Measurements from ENCODE around the gene SARS1. TPM values are rescaled to one million over a fixed set of nuclear protein-coding genes. Genes with fewer than 3 reads are reported as not detected.

Gene SARS1
- total and polyA plus RNA-seq, 2 donors (not counting 1 experiment from before 2014, with no cell fraction given): 237 to 437 TPM

GRCh38 chr1:109247401-109248365 lies 34.0 kb downstream of the SARS1 start:
- no peaks in the 10 kb centered on the region for H3K4me1 ChIP-seq (ENCODE audit: control insufficient read depth, extremely low read depth, insufficient read depth, low read length)
- H3K79me2 ChIP-seq (ENCODE audit: control insufficient read depth, insufficient read depth, low read length): no peaks in the 10 kb centered on the region
- H3K9me3 ChIP-seq (ENCODE audit: control insufficient read depth, insufficient read depth, low read depth, low read length): no peaks in the 10 kb centered on the region
- no peak overlapping the region for H3K4me3 ChIP-seq (replicated peaks in 1 of 4; ENCODE audit: control extremely low read depth in 1 of 4, insufficient read depth in 1 of 4, low read depth in 3 of 4, low read length in 4 of 4)
- no peak for DNase-seq (ENCODE audit: low read depth in 2 of 2)
- no peaks in the 10 kb centered on the region for H3K36me3 ChIP-seq (ENCODE audit: control insufficient read depth, insufficient read depth, low read length)
- H2AFZ ChIP-seq (ENCODE audit: low read length): no peak overlapping the region
- no peak overlapping the region for H3K27ac ChIP-seq (ENCODE audit: insufficient read depth, low read length)
- no peak overlapping the region for H3K4me2 ChIP-seq (ENCODE audit: extremely low read depth, insufficient read depth, low read length)
- peaks cover 2% of the 10 kb centered on the region for H3K27me3 ChIP-seq (ENCODE audit: control insufficient read depth, insufficient read depth, low read length)
- no peaks in the 10 kb centered on the region for H4K20me1 ChIP-seq (ENCODE audit: control insufficient read depth, extremely low read depth, insufficient read depth, low read length)
- TF ChIP-seq, protein P1, sequence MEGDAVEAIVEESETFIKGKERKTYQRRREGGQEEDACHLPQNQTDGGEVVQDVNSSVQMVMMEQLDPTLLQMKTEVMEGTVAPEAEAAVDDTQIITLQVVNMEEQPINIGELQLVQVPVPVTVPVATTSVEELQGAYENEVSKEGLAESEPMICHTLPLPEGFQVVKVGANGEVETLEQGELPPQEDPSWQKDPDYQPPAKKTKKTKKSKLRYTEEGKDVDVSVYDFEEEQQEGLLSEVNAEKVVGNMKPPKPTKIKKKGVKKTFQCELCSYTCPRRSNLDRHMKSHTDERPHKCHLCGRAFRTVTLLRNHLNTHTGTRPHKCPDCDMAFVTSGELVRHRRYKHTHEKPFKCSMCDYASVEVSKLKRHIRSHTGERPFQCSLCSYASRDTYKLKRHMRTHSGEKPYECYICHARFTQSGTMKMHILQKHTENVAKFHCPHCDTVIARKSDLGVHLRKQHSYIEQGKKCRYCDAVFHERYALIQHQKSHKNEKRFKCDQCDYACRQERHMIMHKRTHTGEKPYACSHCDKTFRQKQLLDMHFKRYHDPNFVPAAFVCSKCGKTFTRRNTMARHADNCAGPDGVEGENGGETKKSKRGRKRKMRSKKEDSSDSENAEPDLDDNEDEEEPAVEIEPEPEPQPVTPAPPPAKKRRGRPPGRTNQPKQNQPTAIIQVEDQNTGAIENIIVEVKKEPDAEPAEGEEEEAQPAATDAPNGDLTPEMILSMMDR (conservative IDR thresholded peaks at IDR 0.05 in 1 of 2, IDR thresholded peaks at IDR 0.05 in 1 of 2; ENCODE audit: low read depth in 1 of 2, low read length in 2 of 2): no peak
- TF ChIP-seq EZH2 (IDR thresholded peaks at IDR 0.05; ENCODE audit: low read length, missing control alignments): no peak
- H3K9ac ChIP-seq (ENCODE audit: insufficient read depth, low read length): no peak overlapping the region

DNA sequence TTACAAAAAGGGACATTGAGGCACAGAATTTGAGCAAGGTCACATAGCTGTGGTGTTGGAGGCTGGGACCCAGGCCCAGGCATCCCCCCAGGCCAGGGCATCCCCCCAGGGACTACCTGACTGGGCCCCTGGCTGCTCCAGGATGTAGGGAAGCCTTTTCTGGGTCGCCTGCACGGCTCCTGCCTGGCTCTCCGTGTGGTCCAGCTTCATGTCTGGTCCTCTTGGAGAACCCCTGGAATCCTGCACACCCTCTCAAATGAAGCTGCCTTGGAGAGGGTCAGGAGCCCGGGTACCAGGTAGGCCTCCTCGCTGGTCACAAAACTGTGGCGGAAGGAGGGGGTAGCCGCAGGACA lies 34.7 kb downstream of the SARS1 start:
- no peak for DNase-seq (ENCODE audit: low read depth in 2 of 2)
- no peaks in the 10 kb centered on the region for H3K4me1 ChIP-seq (ENCODE audit: control insufficient read depth, extremely low read depth, insufficient read depth, low read length)
- H3K4me3 ChIP-seq (replicated peaks in 1 of 4; ENCODE audit: control extremely low read depth in 1 of 4, insufficient read depth in 1 of 4, low read depth in 3 of 4, low read length in 4 of 4): no peak overlapping the region
- no peaks in the 10 kb centered on the region for H3K36me3 ChIP-seq (ENCODE audit: control insufficient read depth, insufficient read depth, low read length)
- no peak overlapping the region for H3K27ac ChIP-seq (ENCODE audit: insufficient read depth, low read length)
- H3K27me3 ChIP-seq (ENCODE audit: control insufficient read depth, insufficient read depth, low read length): peaks cover 2% of the 10 kb centered on the region
- H3K9ac ChIP-seq (ENCODE audit: insufficient read depth, low read length): no peak overlapping the region
- no peak overlapping the region for H2AFZ ChIP-seq (ENCODE audit: low read length)
- no peaks in the 10 kb centered on the region for H3K79me2 ChIP-seq (ENCODE audit: control insufficient read depth, insufficient read depth, low read length)
- H3K4me2 ChIP-seq (ENCODE audit: extremely low read depth, insufficient read depth, low read length): no peak overlapping the region
- TF ChIP-seq EZH2 (IDR thresholded peaks at IDR 0.05; ENCODE audit: low read length, missing control alignments): no peak
- TF ChIP-seq, protein P1 (conservative IDR thresholded peaks at IDR 0.05 in 1 of 2, IDR thresholded peaks at IDR 0.05 in 1 of 2; ENCODE audit: low read depth in 1 of 2, low read length in 2 of 2): no peak
- H3K9me3 ChIP-seq (ENCODE audit: control insufficient read depth, insufficient read depth, low read depth, low read length): no peaks in the 10 kb centered on the region
- no peaks in the 10 kb centered on the region for H4K20me1 ChIP-seq (ENCODE audit: control insufficient read depth, extremely low read depth, insufficient read depth, low read length)

DNA sequence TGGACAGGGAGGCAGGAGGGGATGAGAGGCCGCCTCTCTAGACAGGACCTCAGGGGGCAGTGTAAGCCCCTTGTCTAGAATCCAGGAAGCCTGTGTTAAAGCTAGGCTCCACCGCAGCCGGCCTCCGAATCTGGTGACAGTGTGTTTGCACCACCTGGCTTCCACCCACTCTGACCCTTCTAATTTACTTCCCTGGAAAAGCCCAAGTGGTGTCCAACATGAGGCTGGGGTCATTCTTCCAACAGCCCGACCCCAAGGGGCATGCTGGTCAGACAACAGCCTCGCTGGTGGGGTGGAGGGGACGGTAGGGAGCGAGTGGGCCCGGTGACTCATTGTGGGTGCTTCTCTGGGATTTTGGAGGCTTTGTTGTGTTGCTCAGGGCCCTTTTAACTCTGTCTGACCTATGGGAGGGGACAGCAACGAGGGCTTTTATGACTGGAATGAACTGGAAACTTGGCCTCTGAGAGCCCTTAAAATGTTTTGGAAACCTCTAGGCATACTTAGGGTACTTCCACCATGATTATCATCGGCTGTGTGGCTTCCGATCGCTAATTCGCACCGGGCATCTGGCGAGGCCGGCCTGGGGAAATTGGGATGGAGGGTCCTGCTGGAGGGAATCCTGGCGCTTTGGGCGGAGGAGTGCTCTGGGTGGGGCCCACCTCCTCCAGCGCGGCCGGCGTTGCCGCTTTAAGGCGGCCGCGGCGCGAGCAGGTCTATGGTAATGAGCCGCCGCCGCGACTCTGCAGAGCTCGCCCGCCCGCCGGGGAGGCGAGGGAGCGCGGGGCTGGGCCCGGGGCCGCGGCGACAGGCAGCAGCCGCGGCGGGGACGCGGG lies 35.3 kb downstream of the SARS1 start, which contains the start of gene CELSR2:
TSS of gene CELSR2 (plus strand) at position 743 of the 833 bp plus-strand sequence. CDS start 541 bp downstream, outside the sequence.
- H2AFZ ChIP-seq (ENCODE audit: low read length): no peak within 1 kb of the TSS
- TF ChIP-seq EZH2 (IDR thresholded peaks at IDR 0.05; ENCODE audit: low read length, missing control alignments): no peak
- TF ChIP-seq, protein P1 (conservative IDR thresholded peaks at IDR 0.05 in 1 of 2, IDR thresholded peaks at IDR 0.05 in 1 of 2; ENCODE audit: low read depth in 1 of 2, low read length in 2 of 2): no peak
- H3K27me3 ChIP-seq (ENCODE audit: control insufficient read depth, insufficient read depth, low read length): peaks cover 2% of the 10 kb centered on the region
- H4K20me1 ChIP-seq (ENCODE audit: control insufficient read depth, extremely low read depth, insufficient read depth, low read length): no peaks in the 10 kb centered on the region
- H3K4me1 ChIP-seq (ENCODE audit: control insufficient read depth, extremely low read depth, insufficient read depth, low read length): peaks cover 4% of the 10 kb centered on the region
- no peaks in the 10 kb centered on the region for H3K36me3 ChIP-seq (ENCODE audit: control insufficient read depth, insufficient read depth, low read length)
- H3K4me2 ChIP-seq (ENCODE audit: extremely low read depth, insufficient read depth, low read length): peak within 1 kb of the TSS; percentile 75
- DNase-seq (ENCODE audit: low read depth in 2 of 2): peak; percentile 57 to 68
- H3K9me3 ChIP-seq (ENCODE audit: control insufficient read depth, insufficient read depth, low read depth, low read length): no peaks in the 10 kb centered on the region
- peak within 1 kb of the TSS; percentile 37 for H3K9ac ChIP-seq (ENCODE audit: insufficient read depth, low read length)
- H3K79me2 ChIP-seq (ENCODE audit: control insufficient read depth, insufficient read depth, low read length): no peaks in the 10 kb centered on the region
- H3K4me3 ChIP-seq (replicated peaks in 1 of 4; ENCODE audit: control extremely low read depth in 1 of 4, insufficient read depth in 1 of 4, low read depth in 3 of 4, low read length in 4 of 4): peak within 1 kb of the TSS in 2 of 4 experiments; percentile 37 to 50
- no peak within 1 kb of the TSS for H3K27ac ChIP-seq (ENCODE audit: insufficient read depth, low read length)
